HepG2 (cell line): Measurements from ENCODE around the gene MCF2L. TPM values are rescaled to one million over a fixed set of nuclear protein-coding genes. Genes with fewer than 3 reads are reported as not detected.
A peak's percentile ranks its signal among the peaks of the same experiment; 100 is the strongest.

Experiments used
- ELK4 ChIP-seq: sonication (generic); formaldehyde crosslinking; IDR thresholded peaks from 2 replicates; pipeline ENCODE4 v1.9.0; 2021; ENCODE audit warnings: missing genetic modification reagents, borderline replicate concordance
- GFI1 ChIP-seq: sonication (generic); formaldehyde crosslinking; IDR thresholded peaks from 2 replicates; pipeline ENCODE4 v1.5.0; 2020; ENCODE audit warnings: missing genetic modification reagents, mild to moderate bottlenecking, borderline replicate concordance
- HES4 ChIP-seq: sonication (generic); formaldehyde crosslinking; IDR thresholded peaks from 2 replicates; pipeline ENCODE4 v1.9.0; 2021; ENCODE audit warnings: mild to moderate bottlenecking, missing genetic modification reagents, borderline replicate concordance
- HNF1A ChIP-seq, 2 experiments: sonication (generic) in 1 of 2; formaldehyde crosslinking in 1 of 2; IDR thresholded peaks; 2 replicates each; pipeline versions ENCODE4 v1.4.0 to v1.6.1; 2016 to 2020; ENCODE audit warnings: borderline replicate concordance in 1 of 2, low read depth in 1 of 2, mild to moderate bottlenecking in 1 of 2, missing genetic modification reagents in 1 of 2
- HNF4A ChIP-seq: sonication (generic); formaldehyde crosslinking; IDR thresholded peaks from 2 replicates; pipeline ENCODE4 v1.4.0; 2020; ENCODE audit warnings: missing genetic modification reagents
- IRF2 ChIP-seq: IDR thresholded peaks from 2 replicates; pipeline ENCODE4 v1.6.1; 2018; ENCODE audit warnings: missing genetic modification reagents, missing compliant biosample characterization
- KMT2B ChIP-seq: IDR thresholded peaks from 2 replicates; pipeline ENCODE4 v1.6.1; 2016; ENCODE audit warnings: missing genetic modification reagents, missing compliant biosample characterization
- MED8 ChIP-seq: sonication (generic); formaldehyde crosslinking; IDR thresholded peaks from 2 replicates; pipeline ENCODE4 v1.8.1; 2023; ENCODE audit warnings: mild to moderate bottlenecking, missing genetic modification reagents; ENCODE audit not compliant: insufficient replicate concordance
- MYC ChIP-seq: sonication (generic); formaldehyde crosslinking; IDR thresholded peaks from 2 replicates; pipeline ENCODE4 v1.9.0; 2021; ENCODE audit warnings: missing genetic modification reagents, borderline replicate concordance
- NR0B2 ChIP-seq: sonication (generic); formaldehyde crosslinking; IDR thresholded peaks from 2 replicates; pipeline ENCODE4 v1.4.0; 2020; ENCODE audit warnings: mild to moderate bottlenecking, missing genetic modification reagents
- TAF1 ChIP-seq: sonication (generic); formaldehyde crosslinking; IDR thresholded peaks from 2 replicates; pipeline ENCODE4 v1.4.0; 2020; ENCODE audit warnings: missing genetic modification reagents
- TOPORS ChIP-seq: sonication (generic); formaldehyde crosslinking; IDR thresholded peaks from 2 replicates; pipeline ENCODE4 v1.8.0; 2023; ENCODE audit warnings: mild to moderate bottlenecking, missing genetic modification reagents
- ZBTB4 ChIP-seq: sonication (generic); formaldehyde crosslinking; IDR thresholded peaks from 2 replicates; pipeline ENCODE4 v1.4.0; 2020; ENCODE audit warnings: missing genetic modification reagents, mild to moderate bottlenecking, borderline replicate concordance
- ZNF33B ChIP-seq: sonication (generic); formaldehyde crosslinking; IDR thresholded peaks from 2 replicates; pipeline ENCODE4 v1.5.1; 2020; ENCODE audit warnings: mild to moderate bottlenecking, missing genetic modification reagents
- ZNF800 ChIP-seq: sonication (generic); formaldehyde crosslinking; IDR thresholded peaks from 2 replicates; pipeline ENCODE4 v1.4.0; 2020; ENCODE audit warnings: missing genetic modification reagents
- polyA plus RNA-seq, 8 experiments: library from polyadenylated mRNA; depleted of rRNA in 3 of 8; stranded (reverse) in 7 of 8; unstranded in 1 of 8; fragments of >200 nt; fragmentation: Illumina TruSeq in 4 of 8; extraction: Trizol in 4 of 8; gene quantifications; 2 replicates each; pipeline versions ENCODE4 v1.2.1 to v1.2.3, GENCODE V29; 2011 to 2016; ENCODE audit warnings: low read depth in 4 of 8, missing spikeins in 1 of 8, mixed read lengths in 1 of 8; ENCODE audit not compliant: insufficient read depth in 1 of 8
- total RNA-seq, 5 experiments: library from RNA; depleted of rRNA; stranded (reverse); fragments of >200 nt; fragmentation: Illumina TruSeq; extraction: Trizol; gene quantifications; 2 replicates each; pipeline ENCODE4 v1.2.3, GENCODE V29; 2016; ENCODE audit warnings: low read depth in 1 of 5

MCF2L gene
- total and polyA plus RNA-seq, 2 of the 13 experiments (the other 11 are each of a cell fraction or from before 2014, with no cell fraction given) = 19.4 to 28.4 TPM

- no peak for TF ChIP-seq ZNF33B
- TF ChIP-seq HNF1A (IDR thresholded peaks at IDR 0.05; ENCODE audit: low read depth) = no peak
- 0 out of 2 replicates have a peak, but pooled peaks have one; percentile 21 for TF ChIP-seq HNF1A (CRISPR knock-in tag; IDR thresholded peaks at IDR 0.05; ENCODE audit: borderline replicate concordance)
- peak; percentile 62 for TF ChIP-seq TAF1 (CRISPR knock-in tag)
- peak; percentile 81 for TF ChIP-seq IRF2
- TF ChIP-seq ZBTB4 (CRISPR knock-in tag) = no peak
- peak; percentile 32; the same call in 1 of the 2 replicates for TF ChIP-seq ZNF800
- TF ChIP-seq NR0B2 (CRISPR knock-in tag) = peak; percentile 49; the same call in 1 of the 2 replicates
- TF ChIP-seq HES4 = 0 out of 2 replicates have a peak, but pooled peaks have one; percentile 27
- TF ChIP-seq TOPORS (CRISPR knock-in tag) = no peak
- 0 out of 2 replicates have a peak, but pooled peaks have one; percentile 29 for TF ChIP-seq GFI1 (CRISPR knock-in tag)
- peak; percentile 40; the same call in 1 of the 2 replicates for TF ChIP-seq KMT2B (CRISPR knock-in tag)
- TF ChIP-seq MYC (CRISPR knock-in tag) = peak; percentile 40
- TF ChIP-seq HNF4A = peak; percentile 89
- TF ChIP-seq ELK4 (CRISPR knock-in tag) = no peak
- peak; percentile 51 for TF ChIP-seq MED8 (CRISPR knock-in tag)
Measured at GRCh38 chr13:112984954-112985802, 16.2 kb downstream of the MCF2L start (continued).
